HEK293 (cell line): ENCODE results near the gene MAGEF1.

Experiments
- ATF2 ChIP-seq: fragments of 450-650 bp; formaldehyde crosslinking; IDR thresholded peaks from 2 replicates; pipeline ENCODE4 v1.5.1; 2016; ENCODE audit warnings: missing biosample characterization, missing genetic modification characterization, low read depth
- FEZF1 ChIP-seq: fragments of 450-650 bp; formaldehyde crosslinking; IDR thresholded peaks from 2 replicates; pipeline ENCODE4 v1.5.1; 2016; ENCODE audit warnings: missing biosample characterization, missing genetic modification characterization
- GLI2 ChIP-seq: fragments of 450-650 bp; formaldehyde crosslinking; IDR thresholded peaks from 2 replicates; pipeline ENCODE4; 2017; ENCODE audit warnings: missing biosample characterization, missing genetic modification characterization, low read depth, borderline replicate concordance
- IKZF3 ChIP-seq: fragments of 450-650 bp; IDR thresholded peaks from 2 replicates; pipeline ENCODE4 v1.5.0; 2018; ENCODE audit warnings: missing biosample characterization, mild to moderate bottlenecking, missing genetic modification characterization, moderate library complexity
- KLF16 ChIP-seq: fragments of 450-650 bp; formaldehyde crosslinking; IDR thresholded peaks from 2 replicates; pipeline ENCODE4 v1.5.1; 2017; ENCODE audit warnings: missing biosample characterization, missing genetic modification characterization
- KLF7 ChIP-seq: fragments of 450-650 bp; formaldehyde crosslinking; IDR thresholded peaks from 2 replicates; pipeline ENCODE4 v1.5.1; 2016; ENCODE audit warnings: missing biosample characterization, missing genetic modification characterization, borderline replicate concordance
- OSR2 ChIP-seq: fragments of 450-650 bp; formaldehyde crosslinking; IDR thresholded peaks from 2 replicates; pipeline ENCODE4 v1.5.1; 2016; ENCODE audit warnings: missing biosample characterization, missing genetic modification characterization
- PRDM6 ChIP-seq: fragments of 450-650 bp; formaldehyde crosslinking; IDR thresholded peaks from 2 replicates; pipeline ENCODE4 v1.5.1; 2017; ENCODE audit warnings: missing biosample characterization, missing genetic modification characterization
- SALL2 ChIP-seq: fragments of 450-650 bp; formaldehyde crosslinking; IDR thresholded peaks from 2 replicates; pipeline ENCODE4 v1.5.0; 2017; ENCODE audit warnings: missing biosample characterization, mild to moderate bottlenecking, missing genetic modification characterization, borderline replicate concordance
- ZBTB7A ChIP-seq: fragments of 450-650 bp; formaldehyde crosslinking; IDR thresholded peaks from 2 replicates; pipeline ENCODE4 v1.5.1; 2016; ENCODE audit warnings: low read depth, missing biosample characterization, missing genetic modification characterization
- ZIC2 ChIP-seq: fragments of 450-650 bp; formaldehyde crosslinking; IDR thresholded peaks from 2 replicates; pipeline ENCODE4 v1.5.1; 2016; ENCODE audit warnings: missing biosample characterization, missing genetic modification characterization
- ZNF18 ChIP-seq: fragments of 450-650 bp; formaldehyde crosslinking; IDR thresholded peaks from 2 replicates; pipeline ENCODE4 v1.5.1; 2016; ENCODE audit warnings: missing biosample characterization, missing genetic modification characterization
- ZNF202 ChIP-seq: fragments of 450-650 bp; formaldehyde crosslinking; IDR thresholded peaks from 2 replicates; pipeline ENCODE4 v1.5.1; 2016; ENCODE audit warnings: missing biosample characterization, missing genetic modification characterization, borderline replicate concordance
- ZNF23 ChIP-seq: fragments of 450-650 bp; formaldehyde crosslinking; IDR thresholded peaks from 2 replicates; pipeline ENCODE4 v1.5.1; 2016; ENCODE audit warnings: missing biosample characterization, missing genetic modification characterization, borderline replicate concordance
- ZNF248 ChIP-seq: fragments of 450-650 bp; formaldehyde crosslinking; IDR thresholded peaks from 2 replicates; pipeline ENCODE4 v1.5.1; 2017; ENCODE audit warnings: missing biosample characterization, missing genetic modification characterization
- ZNF26 ChIP-seq: fragments of 450-650 bp; formaldehyde crosslinking; IDR thresholded peaks from 2 replicates; pipeline ENCODE4 v1.5.1; 2016; ENCODE audit warnings: missing biosample characterization, missing genetic modification characterization
- ZNF302 ChIP-seq: fragments of 450-650 bp; formaldehyde crosslinking; IDR thresholded peaks from 2 replicates; pipeline ENCODE4 v1.5.1; 2016; ENCODE audit warnings: missing biosample characterization, missing genetic modification characterization, low read depth
- ZNF335 ChIP-seq: fragments of 450-650 bp; formaldehyde crosslinking; conservative IDR thresholded peaks from 2 replicates; pipeline ENCODE4 v1.5.1; 2016; ENCODE audit warnings: missing biosample characterization, missing genetic modification characterization
- ZNF530 ChIP-seq: fragments of 450-650 bp; formaldehyde crosslinking; IDR thresholded peaks from 2 replicates; pipeline ENCODE4 v1.5.1; 2016; ENCODE audit warnings: low read depth, missing biosample characterization, missing genetic modification characterization
- ZNF670 ChIP-seq: fragments of 450-650 bp; formaldehyde crosslinking; IDR thresholded peaks from 2 replicates; pipeline ENCODE4 v1.5.1; 2016; ENCODE audit warnings: missing biosample characterization, missing genetic modification characterization, low read depth
- ZNF76 ChIP-seq: fragments of 450-650 bp; formaldehyde crosslinking; IDR thresholded peaks from 2 replicates; pipeline ENCODE4; 2016; ENCODE audit warnings: low read depth, missing biosample characterization, missing genetic modification characterization, borderline replicate concordance
- ZNF785 ChIP-seq: fragments of 450-650 bp; formaldehyde crosslinking; IDR thresholded peaks from 2 replicates; pipeline ENCODE4 v1.5.1; 2016; ENCODE audit warnings: missing biosample characterization, missing genetic modification characterization
- ZSCAN16 ChIP-seq: fragments of 450-650 bp; formaldehyde crosslinking; IDR thresholded peaks from 2 replicates; pipeline ENCODE4 v1.5.1; 2016; ENCODE audit warnings: missing biosample characterization, missing genetic modification characterization
- TF ChIP-seq, protein P1 (sequence below): fragments of 450-650 bp; formaldehyde crosslinking; IDR thresholded peaks from 2 replicates; pipeline ENCODE4 v1.5.1; 2016; ENCODE audit warnings: missing biosample characterization, missing genetic modification characterization
- TF ChIP-seq, protein P2 (sequence below): fragments of 450-650 bp; formaldehyde crosslinking; IDR thresholded peaks from 2 replicates; pipeline ENCODE4 v1.5.1; 2017; ENCODE audit warnings: missing biosample characterization, mild to moderate bottlenecking, missing genetic modification characterization, moderate library complexity
- TF ChIP-seq, protein P3 (sequence below): fragments of 450-650 bp; formaldehyde crosslinking; IDR thresholded peaks from 2 replicates; pipeline ENCODE4 v1.5.1; 2016; ENCODE audit warnings: missing biosample characterization, missing genetic modification characterization
- TF ChIP-seq, protein P4 (sequence below): fragments of 450-650 bp; formaldehyde crosslinking; IDR thresholded peaks from 2 replicates; pipeline ENCODE4 v1.5.1; 2017; ENCODE audit warnings: missing biosample characterization, missing genetic modification characterization

The MAGEF1 gene

DNA sequence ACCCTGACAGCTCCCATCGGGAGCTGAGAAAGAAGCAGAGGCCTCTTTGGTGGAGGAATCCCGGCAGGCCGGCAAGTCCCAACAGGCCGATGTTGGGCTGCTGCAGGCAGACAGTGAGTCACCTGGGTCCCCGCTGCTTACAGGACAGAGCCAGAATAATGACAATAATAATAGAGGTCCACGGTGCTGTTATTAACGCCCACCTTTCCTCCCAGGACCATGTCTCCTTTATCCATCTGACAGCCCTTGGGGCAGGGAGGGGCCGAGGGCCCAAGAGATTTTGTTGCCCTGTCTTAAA, 29.3 kb upstream of the MAGEF1 start (continued):
- TF ChIP-seq ZNF18 (tag by site-specific recombination) (no peak), ZNF76 (tag by site-specific recombination) (no peak), ZSCAN16 (tag by site-specific recombination) (no peak), FEZF1 (tag by site-specific recombination) (no peak), IKZF3 (tag by site-specific recombination) (peak; percentile 49; the same call in 1 of the 2 replicates), GLI2 (tag by site-specific recombination) (no peak), ZNF248 (tag by site-specific recombination) (no peak), ZNF670 (tag by site-specific recombination) (no peak), PRDM6 (no peak), ATF2 (tag by site-specific recombination) (no peak), ZNF785 (tag by site-specific recombination) (no peak), ZNF302 (no peak), ZNF26 (no peak), ZNF202 (tag by site-specific recombination) (no peak), ZNF335 (tag by site-specific recombination) (peak; percentile 60; the same call in 1 of the 2 replicates), ZIC2 (peak; percentile 42), ZBTB7A (tag by site-specific recombination) (no peak), OSR2 (tag by site-specific recombination) (no peak), ZNF23 (tag by site-specific recombination) (no peak), SALL2 (tag by site-specific recombination) (no peak), ZNF530 (tag by site-specific recombination) (no peak), KLF7 (tag by site-specific recombination) (no peak), KLF16 (tag by site-specific recombination) (no peak)
- TF ChIP-seq, protein P1, sequence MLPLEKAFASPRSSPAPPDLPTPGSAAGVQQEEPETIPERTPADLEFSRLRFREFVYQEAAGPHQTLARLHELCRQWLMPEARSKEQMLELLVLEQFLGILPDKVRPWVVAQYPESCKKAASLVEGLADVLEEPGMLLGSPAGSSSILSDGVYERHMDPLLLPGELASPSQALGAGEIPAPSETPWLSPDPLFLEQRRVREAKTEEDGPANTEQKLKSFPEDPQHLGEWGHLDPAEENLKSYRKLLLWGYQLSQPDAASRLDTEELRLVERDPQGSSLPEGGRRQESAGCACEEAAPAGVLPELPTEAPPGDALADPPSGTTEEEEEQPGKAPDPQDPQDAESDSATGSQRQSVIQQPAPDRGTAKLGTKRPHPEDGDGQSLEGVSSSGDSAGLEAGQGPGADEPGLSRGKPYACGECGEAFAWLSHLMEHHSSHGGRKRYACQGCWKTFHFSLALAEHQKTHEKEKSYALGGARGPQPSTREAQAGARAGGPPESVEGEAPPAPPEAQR (tag by site-specific recombination), result no peak
- TF ChIP-seq, protein P2, sequence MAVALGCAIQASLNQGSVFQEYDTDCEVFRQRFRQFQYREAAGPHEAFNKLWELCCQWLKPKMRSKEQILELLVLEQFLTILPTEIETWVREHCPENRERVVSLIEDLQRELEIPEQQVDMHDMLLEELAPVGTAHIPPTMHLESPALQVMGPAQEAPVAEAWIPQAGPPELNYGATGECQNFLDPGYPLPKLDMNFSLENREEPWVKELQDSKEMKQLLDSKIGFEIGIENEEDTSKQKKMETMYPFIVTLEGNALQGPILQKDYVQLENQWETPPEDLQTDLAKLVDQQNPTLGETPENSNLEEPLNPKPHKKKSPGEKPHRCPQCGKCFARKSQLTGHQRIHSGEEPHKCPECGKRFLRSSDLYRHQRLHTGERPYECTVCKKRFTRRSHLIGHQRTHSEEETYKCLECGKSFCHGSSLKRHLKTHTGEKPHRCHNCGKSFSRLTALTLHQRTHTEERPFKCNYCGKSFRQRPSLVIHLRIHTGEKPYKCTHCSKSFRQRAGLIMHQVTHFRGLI (tag by site-specific recombination), result peak; percentile 88
- TF ChIP-seq, protein P3, sequence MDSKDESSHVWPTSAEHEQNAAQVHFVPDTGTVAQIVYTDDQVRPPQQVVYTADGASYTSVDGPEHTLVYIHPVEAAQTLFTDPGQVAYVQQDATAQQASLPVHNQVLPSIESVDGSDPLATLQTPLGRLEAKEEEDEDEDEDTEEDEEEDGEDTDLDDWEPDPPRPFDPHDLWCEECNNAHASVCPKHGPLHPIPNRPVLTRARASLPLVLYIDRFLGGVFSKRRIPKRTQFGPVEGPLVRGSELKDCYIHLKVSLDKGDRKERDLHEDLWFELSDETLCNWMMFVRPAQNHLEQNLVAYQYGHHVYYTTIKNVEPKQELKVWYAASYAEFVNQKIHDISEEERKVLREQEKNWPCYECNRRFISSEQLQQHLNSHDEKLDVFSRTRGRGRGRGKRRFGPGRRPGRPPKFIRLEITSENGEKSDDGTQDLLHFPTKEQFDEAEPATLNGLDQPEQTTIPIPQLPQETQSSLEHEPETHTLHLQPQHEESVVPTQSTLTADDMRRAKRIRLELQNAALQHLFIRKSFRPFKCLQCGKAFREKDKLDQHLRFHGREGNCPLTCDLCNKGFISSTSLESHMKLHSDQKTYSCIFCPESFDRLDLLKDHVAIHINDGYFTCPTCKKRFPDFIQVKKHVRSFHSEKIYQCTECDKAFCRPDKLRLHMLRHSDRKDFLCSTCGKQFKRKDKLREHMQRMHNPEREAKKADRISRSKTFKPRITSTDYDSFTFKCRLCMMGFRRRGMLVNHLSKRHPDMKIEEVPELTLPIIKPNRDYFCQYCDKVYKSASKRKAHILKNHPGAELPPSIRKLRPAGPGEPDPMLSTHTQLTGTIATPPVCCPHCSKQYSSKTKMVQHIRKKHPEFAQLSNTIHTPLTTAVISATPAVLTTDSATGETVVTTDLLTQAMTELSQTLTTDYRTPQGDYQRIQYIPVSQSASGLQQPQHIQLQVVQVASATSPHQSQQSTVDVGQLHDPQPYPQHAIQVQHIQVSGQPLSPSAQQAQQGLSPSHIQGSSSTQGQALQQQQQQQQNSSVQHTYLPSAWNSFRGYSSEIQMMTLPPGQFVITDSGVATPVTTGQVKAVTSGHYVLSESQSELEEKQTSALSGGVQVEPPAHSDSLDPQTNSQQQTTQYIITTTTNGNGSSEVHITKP (tag by site-specific recombination), result no peak
- TF ChIP-seq, protein P4, sequence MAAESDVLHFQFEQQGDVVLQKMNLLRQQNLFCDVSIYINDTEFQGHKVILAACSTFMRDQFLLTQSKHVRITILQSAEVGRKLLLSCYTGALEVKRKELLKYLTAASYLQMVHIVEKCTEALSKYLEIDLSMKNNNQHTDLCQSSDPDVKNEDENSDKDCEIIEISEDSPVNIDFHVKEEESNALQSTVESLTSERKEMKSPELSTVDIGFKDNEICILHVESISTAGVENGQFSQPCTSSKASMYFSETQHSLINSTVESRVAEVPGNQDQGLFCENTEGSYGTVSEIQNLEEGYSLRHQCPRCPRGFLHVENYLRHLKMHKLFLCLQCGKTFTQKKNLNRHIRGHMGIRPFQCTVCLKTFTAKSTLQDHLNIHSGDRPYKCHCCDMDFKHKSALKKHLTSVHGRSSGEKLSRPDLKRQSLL (tag by site-specific recombination), result no peak
